DMS153 (cell line): ENCODE data around the gene HTATIP2.
"Not testable (repeated sequence)": the region's sequence is repeated elsewhere in the genome, so short reads cannot be mapped to it uniquely, and the experiment has no call there.

Experiments
- DNase-seq: peaks from one replicate; lab custom pipeline; 2025; lab: John Stamatoyannopoulos, UW

HTATIP2 gene

GRCh38 chr11:20372081-20372626 lies 8.6 kb downstream of the HTATIP2 start:
- no peak for DNase-seq

- DNase-seq, result no peak
These were observed 9.6 kb downstream of the HTATIP2 start for GRCh38 chr11:20373147-20373546.

- DNase-seq, result no peak
These were observed 10.2 kb downstream of the HTATIP2 start for GRCh38 chr11:20373568-20374209.

GRCh38 chr11:20374741-20375300 lies 11.3 kb downstream of the HTATIP2 start:
- no peak for DNase-seq

GRCh38 chr11:20376162-20376730 lies 12.7 kb downstream of the HTATIP2 start:
- DNase-seq, result no peak

GRCh38 chr11:20385996-20386395 lies 22.5 kb downstream of the HTATIP2 start:
- not testable (repeated sequence) for DNase-seq

- peak; percentile 91 for DNase-seq
These were observed 24.0 kb downstream of the HTATIP2 start, which contains the start of gene PRMT3 for GRCh38 chr11:20387261-20388095. Gene PRMT3, plus strand, starts transcription at chr11:20387716. Its CDS starts 31 bp downstream, at chr11:20387747.

GRCh38 chr11:20388096-20389055 lies 24.9 kb downstream of the HTATIP2 start:
- DNase-seq, result no peak

- peak; percentile 69 for DNase-seq
These were observed 33.8 kb downstream of the HTATIP2 start for GRCh38 chr11:20397281-20397680.

- DNase-seq, result no peak
These were observed 36.0 kb downstream of the HTATIP2 start for GRCh38 chr11:20399498-20399897.

- DNase-seq, result no peak
These were observed 39.5 kb downstream of the HTATIP2 start for GRCh38 chr11:20403059-20403458.

GRCh38 chr11:20406484-20406883 lies 43.0 kb downstream of the HTATIP2 start:
- DNase-seq, result no peak

- DNase-seq, result no peak
These were observed 43.8 kb downstream of the HTATIP2 start for GRCh38 chr11:20407344-20407743.

GRCh38 chr11:20415432-20415831 lies 51.9 kb downstream of the HTATIP2 start:
- no peak for DNase-seq

- DNase-seq, result no peak
These were observed 54.3 kb downstream of the HTATIP2 start for GRCh38 chr11:20417771-20418170.

- no peak for DNase-seq
These were observed 58.4 kb downstream of the HTATIP2 start for GRCh38 chr11:20421946-20422345.

GRCh38 chr11:20429216-20429615 lies 65.7 kb downstream of the HTATIP2 start:
- DNase-seq, result no peak
